ENCODE results near the gene PSMB11.

DNA sequence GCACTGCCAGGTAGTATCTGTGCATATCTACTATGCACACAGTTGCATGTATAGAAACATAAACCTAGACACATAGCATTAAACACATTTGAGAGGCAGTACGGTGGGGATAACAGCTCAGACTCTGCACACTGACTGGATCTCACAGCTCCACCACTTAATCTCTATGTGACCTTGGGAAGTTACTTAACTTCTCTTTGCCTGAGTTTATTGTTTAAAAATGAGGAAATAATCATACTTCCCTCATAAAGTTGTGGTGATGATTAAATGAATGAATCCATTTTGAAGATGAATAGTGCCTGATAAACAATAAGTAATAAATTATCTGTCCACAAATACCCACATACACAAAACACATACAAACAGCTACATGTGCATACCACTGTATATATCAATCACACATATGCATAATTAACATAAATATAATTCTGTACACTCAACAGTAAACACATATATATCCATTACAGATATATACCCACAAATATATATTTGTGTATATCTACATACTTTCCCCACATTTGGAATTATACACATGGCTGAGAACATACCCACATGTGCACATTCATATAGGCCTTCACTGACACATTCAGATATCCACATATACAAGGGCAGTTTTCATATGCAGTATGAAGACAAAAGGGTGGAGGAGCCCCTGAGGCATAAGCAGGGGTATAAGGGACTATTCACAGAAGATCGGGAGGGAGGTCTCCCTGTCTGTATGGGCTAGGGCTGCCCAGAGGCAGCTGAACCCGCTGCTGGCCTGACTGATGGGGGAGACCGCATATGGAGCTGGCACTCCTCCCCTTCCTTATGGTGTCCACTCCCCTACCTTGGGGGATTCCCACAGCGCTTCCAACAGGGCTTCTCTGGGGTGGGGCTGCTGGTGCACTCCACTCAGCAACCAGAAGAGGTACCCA is 9.4 kb downstream of the PSMB11 start:
- TF ChIP-seq CTCF (IDR thresholded peaks at IDR 0.05) = no peak
- no peak for TF ChIP-seq POLR2A (IDR thresholded peaks at IDR 0.05)
